ENCODE data around the gene OCIAD2. TPM values are rescaled to one million over a fixed set of nuclear protein-coding genes. Genes with fewer than 3 reads are reported as not detected.
A peak's percentile ranks its signal among the peaks of the same experiment; 100 is the strongest.

Gene OCIAD2
- total RNA-seq, 1 donor from 2014 or later, result 73.1 TPM

- Mint-ChIP-seq H3K27ac (no peak overlapping the region), H3K36me3 (peaks cover 3% of the 10 kb centered on the region), H3K4me3 (peak overlapping the region; percentile 27), H3K27me3 (ENCODE audit: low read depth) (no peaks in the 10 kb centered on the region), H3K9me3 (no peaks in the 10 kb centered on the region), H3K4me1 (peaks cover 22% of the 10 kb centered on the region)
- no peak for DNase-seq (ENCODE audit: low spot score in 2 of 2, unreplicated experiment in 2 of 2)
- TF ChIP-seq, protein P1, sequence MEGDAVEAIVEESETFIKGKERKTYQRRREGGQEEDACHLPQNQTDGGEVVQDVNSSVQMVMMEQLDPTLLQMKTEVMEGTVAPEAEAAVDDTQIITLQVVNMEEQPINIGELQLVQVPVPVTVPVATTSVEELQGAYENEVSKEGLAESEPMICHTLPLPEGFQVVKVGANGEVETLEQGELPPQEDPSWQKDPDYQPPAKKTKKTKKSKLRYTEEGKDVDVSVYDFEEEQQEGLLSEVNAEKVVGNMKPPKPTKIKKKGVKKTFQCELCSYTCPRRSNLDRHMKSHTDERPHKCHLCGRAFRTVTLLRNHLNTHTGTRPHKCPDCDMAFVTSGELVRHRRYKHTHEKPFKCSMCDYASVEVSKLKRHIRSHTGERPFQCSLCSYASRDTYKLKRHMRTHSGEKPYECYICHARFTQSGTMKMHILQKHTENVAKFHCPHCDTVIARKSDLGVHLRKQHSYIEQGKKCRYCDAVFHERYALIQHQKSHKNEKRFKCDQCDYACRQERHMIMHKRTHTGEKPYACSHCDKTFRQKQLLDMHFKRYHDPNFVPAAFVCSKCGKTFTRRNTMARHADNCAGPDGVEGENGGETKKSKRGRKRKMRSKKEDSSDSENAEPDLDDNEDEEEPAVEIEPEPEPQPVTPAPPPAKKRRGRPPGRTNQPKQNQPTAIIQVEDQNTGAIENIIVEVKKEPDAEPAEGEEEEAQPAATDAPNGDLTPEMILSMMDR (IDR thresholded peaks at IDR 0.05; ENCODE audit: unreplicated experiment), result no peak
These were observed 1.3 kb upstream of the OCIAD2 start for GRCh38 chr4:48907706-48908477.

DNA sequence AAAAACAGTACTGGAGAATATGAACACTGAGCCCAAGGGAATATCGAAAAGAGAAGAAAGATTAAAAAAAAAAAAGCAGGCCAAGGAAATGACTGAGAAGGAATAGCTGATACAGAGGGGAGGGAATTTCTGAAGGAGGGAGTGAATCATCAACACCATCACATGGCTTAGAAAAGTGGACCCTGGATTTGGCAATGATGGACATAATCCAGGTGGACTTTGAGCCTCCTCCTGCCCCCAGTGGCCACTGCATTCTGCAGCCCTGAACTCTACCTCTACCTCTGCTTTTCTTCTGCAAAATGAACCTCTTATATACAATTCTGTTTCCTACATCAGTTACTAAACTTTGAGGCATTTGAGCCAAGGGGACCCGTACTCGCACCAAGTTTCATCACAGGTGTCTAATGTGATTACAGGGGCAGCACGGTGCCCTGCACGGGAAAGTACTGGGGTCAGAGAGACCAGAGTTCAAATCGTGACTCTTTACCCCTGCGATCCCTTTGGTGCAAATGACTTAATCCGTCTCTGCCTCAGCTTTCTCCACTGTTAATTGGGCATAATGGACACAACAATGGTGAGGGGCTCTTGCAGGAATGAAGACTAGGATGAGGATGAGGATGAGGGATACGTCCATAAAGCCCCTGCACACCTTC, 1.1 kb downstream of the OCIAD2 start:
- peak overlapping the region; percentile 6 for H3K27ac Mint-ChIP-seq
- H3K9me3 Mint-ChIP-seq, result no peaks in the 10 kb centered on the region
- H3K4me1 Mint-ChIP-seq, result peaks cover 22% of the 10 kb centered on the region
- no peaks in the 10 kb centered on the region for H3K27me3 Mint-ChIP-seq (ENCODE audit: low read depth)
- H3K4me3 Mint-ChIP-seq, result peak overlapping the region; percentile 93
- no peak for DNase-seq (ENCODE audit: low spot score in 2 of 2, unreplicated experiment in 2 of 2)
- H3K36me3 Mint-ChIP-seq, result peaks cover 11% of the 10 kb centered on the region
- TF ChIP-seq, protein P1 (IDR thresholded peaks at IDR 0.05; ENCODE audit: unreplicated experiment), result no peak

DNA sequence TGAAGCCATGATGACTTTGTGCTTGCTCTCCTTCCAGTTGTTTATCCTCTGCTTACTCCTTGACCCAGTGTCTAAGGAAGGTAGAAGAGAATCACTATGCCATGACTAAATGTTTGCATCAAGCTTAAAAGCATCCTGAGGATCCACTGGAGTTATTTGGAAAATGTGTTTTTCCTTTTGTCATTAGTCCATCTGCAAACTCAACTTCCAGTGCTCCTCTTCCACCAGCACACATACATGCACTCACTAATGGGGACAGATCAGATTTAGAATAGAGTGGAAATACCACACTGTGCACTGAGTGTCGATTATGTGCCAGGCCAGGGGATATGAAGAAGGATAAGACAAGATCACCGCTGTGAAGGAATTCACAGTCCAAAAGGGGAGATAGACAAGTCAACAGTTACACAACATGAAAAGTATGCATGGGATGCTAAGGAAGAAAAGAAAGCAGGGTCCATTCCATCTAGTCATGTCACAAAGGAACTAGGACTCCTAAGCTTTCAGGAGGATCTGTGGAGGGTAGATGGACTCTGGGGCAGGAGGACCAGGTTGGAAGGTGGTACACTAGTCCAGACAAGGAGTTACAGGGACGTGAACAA, 1.9 kb downstream of the OCIAD2 start:
- H3K27me3 Mint-ChIP-seq (ENCODE audit: low read depth), result no peaks in the 10 kb centered on the region
- no peak overlapping the region for H3K27ac Mint-ChIP-seq
- peaks cover 22% of the 10 kb centered on the region for H3K4me1 Mint-ChIP-seq
- H3K4me3 Mint-ChIP-seq, result peak overlapping the region; percentile 93
- DNase-seq (ENCODE audit: low spot score in 2 of 2, unreplicated experiment in 2 of 2), result no peak
- TF ChIP-seq, protein P1 (IDR thresholded peaks at IDR 0.05; ENCODE audit: unreplicated experiment), result no peak
- H3K36me3 Mint-ChIP-seq, result peaks cover 11% of the 10 kb centered on the region
- no peaks in the 10 kb centered on the region for H3K9me3 Mint-ChIP-seq

- peaks cover 14% of the 10 kb centered on the region for H3K36me3 Mint-ChIP-seq
- DNase-seq (ENCODE audit: low spot score in 2 of 2, unreplicated experiment in 2 of 2), result no peak
- TF ChIP-seq, protein P1 (IDR thresholded peaks at IDR 0.05; ENCODE audit: unreplicated experiment), result no peak
- peaks cover 22% of the 10 kb centered on the region for H3K4me1 Mint-ChIP-seq
- H3K27me3 Mint-ChIP-seq (ENCODE audit: low read depth), result no peaks in the 10 kb centered on the region
- no peaks in the 10 kb centered on the region for H3K9me3 Mint-ChIP-seq
- H3K4me3 Mint-ChIP-seq, result no peak overlapping the region
- H3K27ac Mint-ChIP-seq, result no peak overlapping the region
These were observed 2.5 kb downstream of the OCIAD2 start for GRCh38 chr4:48904101-48904500.

- Mint-ChIP-seq H3K27ac (no peak overlapping the region), H3K36me3 (peaks cover 29% of the 10 kb centered on the region), H3K4me3 (no peak overlapping the region), H3K27me3 (ENCODE audit: low read depth) (no peaks in the 10 kb centered on the region), H3K9me3 (no peaks in the 10 kb centered on the region), H3K4me1 (peaks cover 22% of the 10 kb centered on the region)
- no peak for DNase-seq (ENCODE audit: low spot score in 2 of 2, unreplicated experiment in 2 of 2)
- TF ChIP-seq, protein P1 (IDR thresholded peaks at IDR 0.05; ENCODE audit: unreplicated experiment), result no peak
These were observed 4.3 kb downstream of the OCIAD2 start for GRCh38 chr4:48902266-48902665.

All from mesothelial cell of epicardium (in vitro differentiated cells).